AG04450 (cell line): ENCODE results near the gene NME9. TPM values are rescaled to one million over a fixed set of nuclear protein-coding genes. Genes with fewer than 3 reads are reported as not detected.

Source experiments
- CTCF ChIA-PET: fragments of 300-600, 350-600 bp; formaldehyde crosslinking; extraction: SDS; loops from one replicate; lab custom pipeline; 2022; ENCODE audit warnings: antibody characterized with exemption, inconsistent platforms; lab: Charles Lee
- POLR2A ChIA-PET: fragments of 350-600 bp; formaldehyde crosslinking; extraction: SDS; loops from one replicate; lab custom pipeline; 2021; ENCODE audit warnings: antibody characterized with exemption, inconsistent platforms; lab: Yijun Ruan, JAX
- DNase-seq: peaks from one replicate; pipeline ENCODE4 v3.0.0-alpha.2; 2011; ENCODE audit warnings: low read depth, low spot score
- H3K27ac ChIP-seq: one replicate; pipeline ENCODE4 v1.5.1; 2012; ENCODE audit warnings: low read depth, low read length, control low read depth
- H3K27me3 ChIP-seq: one replicate; pipeline ENCODE4 v1.6.0; 2012; ENCODE audit warnings: low read length; ENCODE audit not compliant: control insufficient read depth, insufficient read depth
- H3K4me3 ChIP-seq: 2 replicates; pipeline ENCODE4 v1.5.1; 2011; ENCODE audit warnings: mild to moderate bottlenecking, low read depth, low read length, control low read depth
- H3K9me3 ChIP-seq: 2 replicates; pipeline ENCODE4 v1.5.1; 2012; ENCODE audit warnings: low read length; ENCODE audit not compliant: control insufficient read depth, insufficient read depth
- polyA plus RNA-seq: library from polyadenylated mRNA; depleted of rRNA; stranded (reverse); fragments of >200 nt; gene quantifications from 2 replicates; pipeline ENCODE4 v1.2.3, GENCODE V29; 2011
- TF ChIP-seq, protein P1 (sequence below): IDR thresholded peaks from 2 replicates; pipeline ENCODE4 v1.5.1; 2011; ENCODE audit warnings: low read depth, low read length, control low read depth, inconsistent platforms

Gene NME9
- polyA plus RNA-seq, 1 experiment, result 0.19 TPM

GRCh38 chr3:138338811-138339210 is 9.2 kb upstream of the NME9 start:
- Histone ChIP-seq H3K4me3 (no peak overlapping the region), H3K27ac (no peak overlapping the region), H3K9me3 (no peaks in the 10 kb centered on the region), H3K27me3 (peaks cover 6% of the 10 kb centered on the region)
- ChIA-PET CTCF (interaction anchor here (0.8 kb wide), 1 partner anchor 256 kb away, joined by 3 read pairs; the partner anchor contains the start of gene CEP70), POLR2A (no interaction called here)
- DNase-seq, result no peak
- TF ChIP-seq, protein P1, sequence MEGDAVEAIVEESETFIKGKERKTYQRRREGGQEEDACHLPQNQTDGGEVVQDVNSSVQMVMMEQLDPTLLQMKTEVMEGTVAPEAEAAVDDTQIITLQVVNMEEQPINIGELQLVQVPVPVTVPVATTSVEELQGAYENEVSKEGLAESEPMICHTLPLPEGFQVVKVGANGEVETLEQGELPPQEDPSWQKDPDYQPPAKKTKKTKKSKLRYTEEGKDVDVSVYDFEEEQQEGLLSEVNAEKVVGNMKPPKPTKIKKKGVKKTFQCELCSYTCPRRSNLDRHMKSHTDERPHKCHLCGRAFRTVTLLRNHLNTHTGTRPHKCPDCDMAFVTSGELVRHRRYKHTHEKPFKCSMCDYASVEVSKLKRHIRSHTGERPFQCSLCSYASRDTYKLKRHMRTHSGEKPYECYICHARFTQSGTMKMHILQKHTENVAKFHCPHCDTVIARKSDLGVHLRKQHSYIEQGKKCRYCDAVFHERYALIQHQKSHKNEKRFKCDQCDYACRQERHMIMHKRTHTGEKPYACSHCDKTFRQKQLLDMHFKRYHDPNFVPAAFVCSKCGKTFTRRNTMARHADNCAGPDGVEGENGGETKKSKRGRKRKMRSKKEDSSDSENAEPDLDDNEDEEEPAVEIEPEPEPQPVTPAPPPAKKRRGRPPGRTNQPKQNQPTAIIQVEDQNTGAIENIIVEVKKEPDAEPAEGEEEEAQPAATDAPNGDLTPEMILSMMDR, result no peak

GRCh38 chr3:138338244-138338643 is 8.6 kb upstream of the NME9 start:
- Histone ChIP-seq H3K9me3 (no peaks in the 10 kb centered on the region), H3K27me3 (peaks cover 6% of the 10 kb centered on the region), H3K27ac (no peak overlapping the region), H3K4me3 (no peak overlapping the region)
- ChIA-PET POLR2A (no interaction called here), CTCF (interaction anchor here (0.8 kb wide), 1 partner anchor 256 kb away, joined by 3 read pairs; the partner anchor contains the start of gene CEP70)
- no peak for DNase-seq
- TF ChIP-seq, protein P1, result no peak

- CTCF ChIA-PET, result interaction anchor here (0.5 to 5.5 kb wide), 8 partner anchors 13 to 587 kb away, joined by 3 to 26 read pairs (median 4); no protein-coding TSS in a partner anchor
- no peaks in the 10 kb centered on the region for H3K9me3 ChIP-seq
- TF ChIP-seq, protein P1, result no peak
- POLR2A ChIA-PET, result interaction anchor here (0.5 to 0.7 kb wide), 2 partner anchors 32 to 89 kb away, joined by 3 to 4 read pairs; no protein-coding TSS in a partner anchor
- peaks cover 8% of the 10 kb centered on the region for H3K27me3 ChIP-seq
- no peak for DNase-seq
- no peak overlapping the region for H3K27ac ChIP-seq
- no peak overlapping the region for H3K4me3 ChIP-seq
Measured at GRCh38 chr3:138336454-138336999, 6.9 kb upstream of the NME9 start.

DNA sequence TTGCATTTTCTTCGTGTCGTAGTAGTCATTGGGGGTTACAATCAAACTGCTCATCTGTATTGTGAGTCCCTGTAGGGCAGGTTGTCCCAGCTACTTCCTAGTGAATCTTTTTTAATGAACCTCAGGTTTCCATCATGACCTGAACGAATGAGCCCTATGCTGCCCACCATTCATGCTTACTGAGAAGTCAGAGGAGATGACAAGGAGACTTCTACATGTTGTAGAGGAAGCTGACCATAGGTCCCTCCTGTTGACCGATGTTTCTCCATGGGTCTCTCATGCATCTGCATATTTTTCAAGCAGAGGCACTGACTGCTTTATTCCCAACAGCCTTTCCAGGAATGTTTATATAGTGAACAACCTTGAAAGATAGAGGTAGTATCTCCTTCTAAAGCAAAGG is 5.0 kb upstream of the NME9 start:
- no peak overlapping the region for H3K27ac ChIP-seq
- no peak overlapping the region for H3K4me3 ChIP-seq
- TF ChIP-seq, protein P1, result no peak
- DNase-seq, result no peak
- POLR2A ChIA-PET, result no interaction called here
- H3K9me3 ChIP-seq, result no peaks in the 10 kb centered on the region; the same call in 1 of the 2 replicates
- H3K27me3 ChIP-seq, result peaks cover 8% of the 10 kb centered on the region
- CTCF ChIA-PET, result interaction anchor here (1.2 to 5.5 kb wide), 4 partner anchors 13 to 589 kb away, joined by 4 to 26 read pairs (median 5); no protein-coding TSS in a partner anchor

GRCh38 chr3:138332472-138333073 is 2.9 kb upstream of the NME9 start:
- no peak overlapping the region for H3K27ac ChIP-seq
- no peak overlapping the region for H3K4me3 ChIP-seq
- H3K27me3 ChIP-seq, result peaks cover 8% of the 10 kb centered on the region
- TF ChIP-seq, protein P1, result peak; percentile 66
- CTCF ChIA-PET, result interaction anchor here (1.0 to 5.5 kb wide), 7 partner anchors 12 to 591 kb away, joined by 3 to 36 read pairs (median 13); partner anchors contain the start of gene MRAS
- POLR2A ChIA-PET, result no interaction called here
- H3K9me3 ChIP-seq, result no peaks in the 10 kb centered on the region; the same call in 1 of the 2 replicates
- no peak for DNase-seq
